ENCODE results near the gene RBPJ. TPM values are rescaled to one million over a fixed set of nuclear protein-coding genes. Genes with fewer than 3 reads are reported as not detected.

The RBPJ gene
- total and polyA plus RNA-seq, 2 of the 8 experiments (the other 6 are each of a cell fraction or from before 2014, with no cell fraction given), result 65.5 to 217 TPM

- TF ChIP-seq CHD7 (IDR thresholded peaks at IDR 0.05; ENCODE audit: insufficient replicate concordance, low read length), result no peak
- TF ChIP-seq CREB1 (IDR thresholded peaks at IDR 0.05), result no peak
- TF ChIP-seq CBX8 (IDR thresholded peaks at IDR 0.05; ENCODE audit: borderline replicate concordance, low read depth, low read length), result no peak
- TF ChIP-seq TCF12 (IDR thresholded peaks at IDR 0.05; ENCODE audit: low read depth, low read length), result no peak
- no peak for TF ChIP-seq CHD1 (IDR thresholded peaks at IDR 0.05; ENCODE audit: low read depth, low read length)
- no peak for TF ChIP-seq KDM4A (IDR thresholded peaks at IDR 0.05; ENCODE audit: low read depth, low read length, severe bottlenecking)
- no peak for TF ChIP-seq CHD2 (IDR thresholded peaks at IDR 0.05; ENCODE audit: low read length)
- TF ChIP-seq PHF8 (conservative IDR thresholded peaks at IDR 0.05; ENCODE audit: low read depth, low read length), result no peak
- TF ChIP-seq RBBP5 (IDR thresholded peaks at IDR 0.05; ENCODE audit: borderline replicate concordance, low read depth, low read length), result no peak
- TF ChIP-seq SAP30 (IDR thresholded peaks at IDR 0.05; ENCODE audit: insufficient read depth, insufficient replicate concordance, low read length), result no peak
- no peak for TF ChIP-seq ATF3 (IDR thresholded peaks at IDR 0.05; ENCODE audit: insufficient read depth, low read depth, low read length)
- no peak for TF ChIP-seq EZH2 (IDR thresholded peaks at IDR 0.05; ENCODE audit: low read depth, low read length, severe bottlenecking)
Measured at GRCh38 chr4:26424153-26424552, 103.3 kb downstream of the RBPJ start (continued).

All from H1 (cell line).